ENCODE results near the gene ARID3A. TPM values are rescaled to one million over a fixed set of nuclear protein-coding genes. Genes with fewer than 3 reads are reported as not detected.
"Not testable (repeated sequence)": the region's sequence is repeated elsewhere in the genome, so short reads cannot be mapped to it uniquely, and the experiment has no call there.

The ARID3A gene
- total RNA-seq, 4 donors from 2014 or later: 1.8 to 9.4 (median 5.6) TPM

GRCh38 chr19:1019980-1020867, 94.4 kb downstream of the ARID3A start:
- no peak for TF ChIP-seq POLR2A (IDR thresholded peaks at IDR 0.05)
- no peak for TF ChIP-seq CTCF (IDR thresholded peaks at IDR 0.05)
- WGBS, 2 donors: 1 to 2% methylated on average over 38 to 59 of the region's 60 CpGs
- peak overlapping the region; percentile 61 for H3K4me3 ChIP-seq (ENCODE audit: low read depth, poor library complexity, severe bottlenecking)
- intact Hi-C loops (cut with DNase I; ENCODE audit: low total_unique reads): no loop called here
- DNase-seq (ENCODE audit: low spot score in 2 of 2): no peak

GRCh38 chr19:1020868-1021425, 95.1 kb downstream of the ARID3A start, which contains the start of gene TMEM259:
Gene TMEM259 (minus strand): TSS chr19:1021123. CDS start chr19:1020996, 127 bp downstream.
- TF ChIP-seq CTCF (IDR thresholded peaks at IDR 0.05) (no peak), POLR2A (IDR thresholded peaks at IDR 0.05) (peak in 1 of 2 donors; percentile 33)
- intact Hi-C loops (cut with DNase I; ENCODE audit: low total_unique reads): no loop called here
- peak; percentile 96 to 99 for DNase-seq (ENCODE audit: low spot score in 2 of 2)
- peak within 1 kb of the TSS; percentile 61 for H3K4me3 ChIP-seq (ENCODE audit: low read depth, poor library complexity, severe bottlenecking)
- 0% methylated on average over 42 to 51 of the region's 68 CpGs for WGBS, 2 donors

GRCh38 chr19:1023883-1024188, 98.0 kb downstream of the ARID3A start:
- H3K4me3 ChIP-seq (ENCODE audit: low read depth, poor library complexity, severe bottlenecking); DNase-seq (ENCODE audit: low spot score in 2 of 2); intact Hi-C loops (cut with DNase I; ENCODE audit: low total_unique reads): not testable (repeated sequence)
- WGBS, 2 donors: 80 to 85% methylated on average over 5 of the region's 5 CpGs

GRCh38 chr19:1025080-1025479, 99.2 kb downstream of the ARID3A start:
- intact Hi-C loops (cut with DNase I; ENCODE audit: low total_unique reads); H3K4me3 ChIP-seq (ENCODE audit: low read depth, poor library complexity, severe bottlenecking); DNase-seq (ENCODE audit: low spot score in 2 of 2): not testable (repeated sequence)
- 80 to 83% methylated on average over 6 of the region's 6 CpGs for WGBS, 2 donors

Other genes with a start within 250 kb of the ARID3A start
- gene FSTL3, start 249.6 kb upstream of the ARID3A start, total RNA-seq: 10 to 100 TPM; 14.4 to 51.6 (median 43.5) TPM
- gene PRSS57, start 230.6 kb upstream of the ARID3A start, total RNA-seq: under 1 TPM in 1 of 4 donors, not detected in 3; 0.32 TPM
- 10 to 100 TPM; 25.1 to 92.3 (median 41.9) TPM for gene PALM, start 217.1 kb upstream of the ARID3A start, total RNA-seq
- gene MISP, start 174.9 kb upstream of the ARID3A start, total RNA-seq: 1 to 10 TPM in 2 of 4 donors, under 1 TPM in 2; 0.08 to 2.8 (median 0.92) TPM
- gene PTBP1, start 128.6 kb upstream of the ARID3A start, total RNA-seq: 100 to 1,000 TPM; 167 to 237 (median 205) TPM
- not detected for gene PLPPR3, start 104.1 kb upstream of the ARID3A start, total RNA-seq
- gene AZU1, start 98.2 kb upstream of the ARID3A start, total RNA-seq: under 1 TPM in 2 of 4 donors, not detected in 2; 0.37 to 0.76 TPM
- gene PRTN3, start 85.0 kb upstream of the ARID3A start, total RNA-seq: under 1 TPM in 1 of 4 donors, not detected in 3; 0.86 TPM
- gene ELANE, start 73.7 kb upstream of the ARID3A start, total RNA-seq: 1 to 10 TPM in 1 of 4 donors, under 1 TPM in 1, not detected in 2; 0.51 to 1.9 TPM
- 100 to 1,000 TPM; 263 to 871 (median 364) TPM for gene CFD, start 66.4 kb upstream of the ARID3A start, total RNA-seq
- gene MED16, start 32.8 kb upstream of the ARID3A start, total RNA-seq: 10 to 100 TPM; 41.7 to 62.3 (median 45.5) TPM
- gene RNU6-9, start 32.6 kb upstream of the ARID3A start, total RNA-seq: not detected
- gene R3HDM4, start 12.8 kb upstream of the ARID3A start, total RNA-seq: 10 to 100 TPM; 58.1 to 75.6 (median 65.8) TPM
- 1 to 10 TPM in 1 of 4 donors, under 1 TPM in 1, not detected in 2; 0.88 to 3.5 TPM for gene KISS1R, start 8.7 kb upstream of the ARID3A start, total RNA-seq
- gene WDR18, start 58.3 kb downstream of the ARID3A start, total RNA-seq: 10 to 100 TPM; 29.0 to 66.9 (median 39.9) TPM
- not detected for gene GRIN3B, start 74.4 kb downstream of the ARID3A start, total RNA-seq
- gene TMEM259, start 95.1 kb downstream of the ARID3A start, total RNA-seq: 100 to 1,000 TPM; 180 to 299 (median 226) TPM
- not detected for gene RNU6-2, start 95.5 kb downstream of the ARID3A start, total RNA-seq
- 10 to 100 TPM; 71.2 to 86.5 (median 79.7) TPM for gene CNN2, start 100.6 kb downstream of the ARID3A start, total RNA-seq
- gene ABCA7, start 114.1 kb downstream of the ARID3A start, total RNA-seq: 10 to 100 TPM; 30.3 to 39.8 (median 33.5) TPM
- gene ARHGAP45, start 141.1 kb downstream of the ARID3A start, total RNA-seq: 10 to 100 TPM; 12.4 to 36.0 (median 14.4) TPM
- gene POLR2E, start 169.3 kb downstream of the ARID3A start, total RNA-seq: 100 to 1,000 TPM in 3 of 4 donors, 10 to 100 TPM in 1; 93.3 to 198 (median 123) TPM
- 100 to 1,000 TPM; 375 to 507 (median 469) TPM for gene GPX4, start 178.0 kb downstream of the ARID3A start, total RNA-seq
- gene SBNO2, start 248.2 kb downstream of the ARID3A start, total RNA-seq: 10 to 100 TPM; 54.8 to 68.6 (median 60.3) TPM